Endodermal cell (in vitro differentiated cells): ENCODE data around the gene DDX20. TPM values are rescaled to one million over a fixed set of nuclear protein-coding genes. Genes with fewer than 3 reads are reported as not detected.

Experiments used
- DNase-seq: peaks from one replicate; pipeline ENCODE4 v3.0.0-alpha.2; 2017
- H3K27ac ChIP-seq: 2 replicates; pipeline ENCODE4 v1.5.1; 2013; ENCODE audit warnings: mild to moderate bottlenecking, low read depth, low read length, moderate library complexity
- H3K27me3 ChIP-seq: 2 replicates; pipeline ENCODE4 v1.6.1; 2013; ENCODE audit warnings: mild to moderate bottlenecking, low read length, moderate library complexity; ENCODE audit not compliant: insufficient read depth, control insufficient read depth, poor library complexity, severe bottlenecking
- H3K36me3 ChIP-seq: 2 replicates; pipeline ENCODE4 v1.7.0; 2013; ENCODE audit warnings: mild to moderate bottlenecking, low read length, moderate library complexity; ENCODE audit not compliant: control insufficient read depth, insufficient read depth
- H3K4me1 ChIP-seq: one replicate; pipeline ENCODE4 v1.7.0; 2013; ENCODE audit warnings: low read length; ENCODE audit not compliant: control insufficient read depth, insufficient read depth
- H3K4me3 ChIP-seq: 2 replicates; pipeline ENCODE4 v1.5.1; 2013; ENCODE audit warnings: mild to moderate bottlenecking, low read length, moderate library complexity
- H3K9ac ChIP-seq: 2 replicates; pipeline ENCODE4 v1.6.1; 2013; ENCODE audit warnings: mild to moderate bottlenecking, low read length, moderate library complexity; ENCODE audit not compliant: poor library complexity, severe bottlenecking; ENCODE audit errors: extremely low read depth
- H3K9me3 ChIP-seq: 2 replicates; pipeline ENCODE4 v1.6.1; 2013; ENCODE audit warnings: mild to moderate bottlenecking, low read length, moderate library complexity; ENCODE audit not compliant: control insufficient read depth
- H3K27ac Mint-ChIP-seq: 2 replicates; pipeline ENCODE4 v1.8.0; 2020; ENCODE audit warnings: mixed read lengths
- H3K27me3 Mint-ChIP-seq: 2 replicates; pipeline ENCODE4 v1.8.0; 2021; ENCODE audit warnings: mild to moderate bottlenecking, mixed read lengths; ENCODE audit not compliant: insufficient read depth
- H3K36me3 Mint-ChIP-seq: 2 replicates; pipeline ENCODE4 v1.8.0; 2020; ENCODE audit warnings: low read depth, mixed read lengths
- H3K4me1 Mint-ChIP-seq: 2 replicates; pipeline ENCODE4 v1.8.0; 2020; ENCODE audit warnings: mixed read lengths
- H3K4me3 Mint-ChIP-seq: 2 replicates; pipeline ENCODE4 v1.8.0; 2020; ENCODE audit warnings: mild to moderate bottlenecking, moderate library complexity, mixed read lengths
- H3K9me3 Mint-ChIP-seq: 2 replicates; pipeline ENCODE4 v1.8.0; 2020; ENCODE audit warnings: mild to moderate bottlenecking, mixed read lengths
- WGBS, 2 experiments: methylation state at CpG; one replicate each; pipeline versions ENCODE4 v1.1.5 to v1.1.7; 2013; ENCODE audit warnings: missing lambda C conversion rate in 2 of 2, mixed read lengths in 1 of 2; ENCODE audit not compliant: insufficient coverage in 1 of 2, insufficient read length in 1 of 2; 5-methylcytosine and 5-hydroxymethylcytosine counted together
- total RNA-seq, 2 donors: library from RNA; stranded (reverse); fragmentation: NEBNext Ultra II Directional in 1 of 2; extraction: Animal tissue kit (Norgen Biotek cat#: 25700) in 1 of 2; gene quantifications; 2 replicates in 1 of 2; 3 replicates in 1 of 2; pipeline ENCODE4 v1.2.1, GENCODE V29; 2021
- TF ChIP-seq, protein P1 (sequence below): fragments of 200-600 bp; sonication (generic); conservative IDR thresholded peaks from 2 replicates; pipeline ENCODE4 v1.5.0; 2021; ENCODE audit warnings: antibody characterized with exemption, mild to moderate bottlenecking

The DDX20 gene
- total RNA-seq, 2 donors from 2014 or later = 19.4 to 19.8 TPM

DNA sequence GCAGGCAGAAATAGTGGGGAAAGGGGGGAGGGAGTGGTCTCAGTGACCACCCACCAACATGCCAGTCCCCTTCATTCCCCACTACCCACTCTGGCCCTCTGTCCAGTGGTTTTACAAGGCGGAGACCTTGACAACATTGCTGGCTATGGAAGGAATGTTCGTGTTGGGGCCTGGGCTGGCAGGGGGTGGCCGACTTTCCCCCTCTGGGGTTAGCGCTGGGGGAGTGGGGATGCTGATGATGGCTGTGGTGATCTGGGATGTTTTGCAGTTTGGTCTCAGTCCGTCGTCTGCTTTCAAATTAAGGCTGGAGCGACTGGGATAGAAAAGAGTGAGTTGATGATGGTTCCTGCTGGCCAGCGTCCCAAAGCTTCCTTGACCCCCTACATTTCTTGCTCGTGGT lies 20.3 kb downstream of the DDX20 start:
- Histone ChIP-seq H3K27ac (peak overlapping the region; percentile 40), H3K36me3 (no peaks in the 10 kb centered on the region), H3K9ac (no peak overlapping the region), H3K27me3 (no peaks in the 10 kb centered on the region), H3K4me3 (no peak overlapping the region), H3K9me3 (no peaks in the 10 kb centered on the region), H3K4me1 (no peaks in the 10 kb centered on the region)
- Mint-ChIP-seq H3K27ac (no peak overlapping the region), H3K36me3 (no peaks in the 10 kb centered on the region), H3K9me3 (no peaks in the 10 kb centered on the region), H3K4me1 (peaks cover 6% of the 10 kb centered on the region), H3K4me3 (no peak overlapping the region), H3K27me3 (peaks cover 5% of the 10 kb centered on the region)
- TF ChIP-seq, protein P1, sequence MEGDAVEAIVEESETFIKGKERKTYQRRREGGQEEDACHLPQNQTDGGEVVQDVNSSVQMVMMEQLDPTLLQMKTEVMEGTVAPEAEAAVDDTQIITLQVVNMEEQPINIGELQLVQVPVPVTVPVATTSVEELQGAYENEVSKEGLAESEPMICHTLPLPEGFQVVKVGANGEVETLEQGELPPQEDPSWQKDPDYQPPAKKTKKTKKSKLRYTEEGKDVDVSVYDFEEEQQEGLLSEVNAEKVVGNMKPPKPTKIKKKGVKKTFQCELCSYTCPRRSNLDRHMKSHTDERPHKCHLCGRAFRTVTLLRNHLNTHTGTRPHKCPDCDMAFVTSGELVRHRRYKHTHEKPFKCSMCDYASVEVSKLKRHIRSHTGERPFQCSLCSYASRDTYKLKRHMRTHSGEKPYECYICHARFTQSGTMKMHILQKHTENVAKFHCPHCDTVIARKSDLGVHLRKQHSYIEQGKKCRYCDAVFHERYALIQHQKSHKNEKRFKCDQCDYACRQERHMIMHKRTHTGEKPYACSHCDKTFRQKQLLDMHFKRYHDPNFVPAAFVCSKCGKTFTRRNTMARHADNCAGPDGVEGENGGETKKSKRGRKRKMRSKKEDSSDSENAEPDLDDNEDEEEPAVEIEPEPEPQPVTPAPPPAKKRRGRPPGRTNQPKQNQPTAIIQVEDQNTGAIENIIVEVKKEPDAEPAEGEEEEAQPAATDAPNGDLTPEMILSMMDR = no peak
- DNase-seq = no peak
- WGBS, 2 experiments = 88% methylated on average over 9 of the region's 9 CpGs; no CpG with 5 or more reads in 1 of the 2 experiments

DNA sequence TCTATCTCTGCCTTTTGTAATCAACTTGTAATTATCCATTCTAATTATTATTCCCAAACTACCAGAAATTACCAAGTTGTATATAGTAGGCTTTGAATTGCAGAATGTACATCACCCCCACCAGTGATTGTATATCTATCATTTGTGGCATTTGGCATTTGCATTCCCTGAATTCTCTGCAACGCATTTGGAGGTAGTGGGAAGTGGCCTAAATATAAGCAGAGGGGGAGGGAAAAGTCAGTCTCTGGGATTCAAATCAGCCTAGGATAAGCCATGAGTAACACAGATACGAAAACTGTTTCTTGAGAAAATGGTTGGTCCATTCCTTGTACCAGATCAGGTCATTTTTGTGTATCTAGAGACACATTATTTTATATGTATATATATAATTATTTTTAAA lies 20.7 kb downstream of the DDX20 start:
- Mint-ChIP-seq H3K4me1 (peaks cover 6% of the 10 kb centered on the region), H3K27me3 (peaks cover 5% of the 10 kb centered on the region), H3K27ac (no peak overlapping the region), H3K9me3 (no peaks in the 10 kb centered on the region), H3K4me3 (no peak overlapping the region), H3K36me3 (no peaks in the 10 kb centered on the region)
- no peak overlapping the region for H3K9ac ChIP-seq
- H3K4me1 ChIP-seq = no peaks in the 10 kb centered on the region
- no peak overlapping the region for H3K4me3 ChIP-seq
- H3K9me3 ChIP-seq = no peaks in the 10 kb centered on the region
- DNase-seq = no peak
- TF ChIP-seq, protein P1 = no peak
- WGBS, 2 experiments = 84 to 100% methylated on average over 1 to 2 of the region's 2 CpGs
- H3K36me3 ChIP-seq = no peaks in the 10 kb centered on the region
- H3K27ac ChIP-seq = peak overlapping the region; percentile 40
- H3K27me3 ChIP-seq = no peaks in the 10 kb centered on the region

DNA sequence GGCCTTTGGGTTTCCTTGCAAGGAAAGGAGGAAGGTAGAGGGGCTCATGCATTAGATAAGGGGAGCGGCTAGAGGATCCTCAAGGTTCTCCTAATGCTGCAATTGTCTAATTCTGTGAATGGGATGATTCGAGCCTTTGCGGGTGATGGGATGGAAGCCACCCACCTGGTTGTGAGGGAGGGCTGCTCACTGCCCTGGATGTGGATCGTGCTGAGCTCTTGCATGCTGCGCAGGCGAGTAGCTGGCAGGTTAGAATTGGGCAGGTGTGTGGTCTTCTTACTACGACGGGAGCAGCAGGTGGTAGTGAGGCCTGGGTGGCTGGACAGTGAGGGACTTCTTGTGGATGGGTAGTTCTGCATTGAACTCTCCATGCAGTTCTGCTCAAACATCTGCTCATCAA lies 21.2 kb downstream of the DDX20 start:
- no peaks in the 10 kb centered on the region for H3K36me3 Mint-ChIP-seq

More for the DNA sequence above, 21.2 kb downstream of the DDX20 start:
- H3K27ac ChIP-seq = no peak overlapping the region
- DNase-seq = no peak
- no peaks in the 10 kb centered on the region for H3K4me1 ChIP-seq
- TF ChIP-seq, protein P1 = no peak
- Mint-ChIP-seq H3K4me1 (peaks cover 6% of the 10 kb centered on the region), H3K9me3 (no peaks in the 10 kb centered on the region), H3K4me3 (no peak overlapping the region), H3K27me3 (peaks cover 5% of the 10 kb centered on the region), H3K27ac (no peak overlapping the region)
- H3K9ac ChIP-seq = no peak overlapping the region
- no peaks in the 10 kb centered on the region for H3K27me3 ChIP-seq
- H3K9me3 ChIP-seq = no peaks in the 10 kb centered on the region
- H3K4me3 ChIP-seq = no peak overlapping the region
- H3K36me3 ChIP-seq = no peaks in the 10 kb centered on the region
- 92 to 94% methylated on average over 6 to 8 of the region's 8 CpGs for WGBS, 2 experiments
